ENCODE measurements around the gene C1orf210.

Gene C1orf210

DNA sequence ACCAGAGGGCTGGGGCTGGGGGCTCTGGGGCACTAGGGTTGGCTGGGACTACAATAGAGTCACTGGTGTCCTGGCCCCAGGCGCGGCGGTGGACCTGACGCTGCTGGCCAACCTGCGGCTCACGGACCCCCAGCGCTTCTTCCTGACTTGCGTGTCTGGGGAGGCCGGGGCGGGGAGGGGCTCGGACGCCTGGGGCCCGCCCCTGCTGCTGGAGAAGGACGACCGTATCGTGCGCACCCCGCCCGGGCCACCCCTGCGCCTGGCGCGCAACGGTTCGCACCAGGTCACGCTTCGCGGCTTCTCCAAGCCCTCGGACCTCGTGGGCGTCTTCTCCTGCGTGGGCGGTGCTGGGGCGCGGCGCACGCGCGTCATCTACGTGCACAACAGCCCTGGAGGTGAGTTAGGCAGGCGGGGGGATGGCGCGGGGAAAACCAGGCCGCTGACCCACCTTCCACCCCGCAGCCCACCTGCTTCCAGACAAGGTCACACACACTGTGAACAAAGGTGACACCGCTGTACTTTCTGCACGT is 19.5 kb upstream of the C1orf210 start:
- Histone ChIP-seq H3K4me1 (no peaks in the 10 kb centered on the region), H3K4me3 (ENCODE audit: low read depth, low read length) (no peak overlapping the region), H3K9me3 (no peaks in the 10 kb centered on the region), H3K27me3 (no peaks in the 10 kb centered on the region), H3K36me3 (no peaks in the 10 kb centered on the region)
- DNase-seq = no peak
- TF ChIP-seq, protein P1, sequence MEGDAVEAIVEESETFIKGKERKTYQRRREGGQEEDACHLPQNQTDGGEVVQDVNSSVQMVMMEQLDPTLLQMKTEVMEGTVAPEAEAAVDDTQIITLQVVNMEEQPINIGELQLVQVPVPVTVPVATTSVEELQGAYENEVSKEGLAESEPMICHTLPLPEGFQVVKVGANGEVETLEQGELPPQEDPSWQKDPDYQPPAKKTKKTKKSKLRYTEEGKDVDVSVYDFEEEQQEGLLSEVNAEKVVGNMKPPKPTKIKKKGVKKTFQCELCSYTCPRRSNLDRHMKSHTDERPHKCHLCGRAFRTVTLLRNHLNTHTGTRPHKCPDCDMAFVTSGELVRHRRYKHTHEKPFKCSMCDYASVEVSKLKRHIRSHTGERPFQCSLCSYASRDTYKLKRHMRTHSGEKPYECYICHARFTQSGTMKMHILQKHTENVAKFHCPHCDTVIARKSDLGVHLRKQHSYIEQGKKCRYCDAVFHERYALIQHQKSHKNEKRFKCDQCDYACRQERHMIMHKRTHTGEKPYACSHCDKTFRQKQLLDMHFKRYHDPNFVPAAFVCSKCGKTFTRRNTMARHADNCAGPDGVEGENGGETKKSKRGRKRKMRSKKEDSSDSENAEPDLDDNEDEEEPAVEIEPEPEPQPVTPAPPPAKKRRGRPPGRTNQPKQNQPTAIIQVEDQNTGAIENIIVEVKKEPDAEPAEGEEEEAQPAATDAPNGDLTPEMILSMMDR (IDR thresholded peaks at IDR 0.05; ENCODE audit: low read depth, low read length) = no peak

DNA sequence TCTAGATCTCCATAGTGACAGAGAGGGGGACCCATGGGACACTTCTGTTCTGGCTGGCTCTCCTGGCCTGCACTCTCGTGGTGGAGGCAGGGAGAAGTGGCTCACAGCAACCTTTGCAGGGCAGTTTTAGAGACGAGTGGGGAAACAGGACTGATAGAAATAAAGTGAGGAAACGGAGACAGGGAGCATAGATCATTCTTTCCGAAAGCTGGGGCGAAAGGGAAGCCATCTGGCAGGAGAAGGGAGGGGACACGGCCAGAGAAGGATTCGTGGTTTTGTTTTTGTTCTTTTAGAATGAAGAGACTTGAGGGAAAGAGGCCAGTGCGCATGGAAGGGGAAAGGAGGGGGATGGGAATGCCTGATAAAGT is 18.9 kb upstream of the C1orf210 start:
- Histone ChIP-seq H3K27me3 (no peaks in the 10 kb centered on the region), H3K36me3 (no peaks in the 10 kb centered on the region), H3K4me1 (no peaks in the 10 kb centered on the region), H3K4me3 (ENCODE audit: low read depth, low read length) (no peak overlapping the region), H3K9me3 (no peaks in the 10 kb centered on the region)
- TF ChIP-seq, protein P1 (IDR thresholded peaks at IDR 0.05; ENCODE audit: low read depth, low read length) = no peak
- DNase-seq = no peak

DNA sequence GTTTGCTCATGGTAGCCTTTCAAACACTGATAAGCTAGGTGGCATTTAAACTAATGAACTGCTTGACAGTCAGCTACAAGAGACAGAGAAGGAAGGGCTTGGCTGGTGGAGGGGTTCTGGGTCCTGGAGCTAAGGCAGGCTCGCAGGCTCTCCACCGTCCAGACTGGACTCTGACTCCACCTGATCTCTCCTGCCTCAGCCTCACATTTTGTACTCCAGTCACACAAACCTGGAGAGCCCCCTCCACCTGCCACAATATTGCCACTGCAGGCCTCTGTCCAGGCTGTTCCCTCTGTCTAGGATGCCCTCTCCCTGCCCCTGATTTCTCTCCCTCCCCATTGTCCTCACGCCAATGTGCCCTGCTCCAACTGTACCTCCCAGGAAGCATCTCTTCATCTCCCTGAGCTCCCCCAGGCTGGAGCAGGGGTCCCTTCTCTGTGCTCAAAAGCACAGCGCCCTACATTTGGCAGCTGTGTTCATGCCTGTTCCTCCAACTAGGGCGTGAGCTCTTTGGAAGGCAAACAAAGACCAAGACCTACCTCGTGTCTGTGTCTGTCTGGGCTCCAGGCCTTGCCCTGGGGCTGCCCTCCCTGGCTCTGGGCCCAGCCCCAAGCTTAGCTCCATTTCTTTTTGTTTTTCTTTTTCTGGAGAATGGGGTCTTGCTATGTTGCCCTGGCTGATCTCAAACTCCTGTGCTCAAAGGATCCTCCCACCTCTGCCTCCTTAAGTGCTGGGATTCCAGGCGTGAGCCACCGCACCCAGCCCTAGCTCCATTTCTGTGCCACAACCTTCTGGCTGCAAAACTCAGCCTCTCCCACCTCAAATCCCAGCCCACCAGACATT is 18.3 kb upstream of the C1orf210 start:
- Histone ChIP-seq H3K27me3 (no peaks in the 10 kb centered on the region), H3K4me3 (ENCODE audit: low read depth, low read length) (no peak overlapping the region), H3K4me1 (no peaks in the 10 kb centered on the region), H3K9me3 (no peaks in the 10 kb centered on the region), H3K36me3 (no peaks in the 10 kb centered on the region)
- TF ChIP-seq, protein P1 (IDR thresholded peaks at IDR 0.05; ENCODE audit: low read depth, low read length) = no peak
- DNase-seq = no peak

DNA sequence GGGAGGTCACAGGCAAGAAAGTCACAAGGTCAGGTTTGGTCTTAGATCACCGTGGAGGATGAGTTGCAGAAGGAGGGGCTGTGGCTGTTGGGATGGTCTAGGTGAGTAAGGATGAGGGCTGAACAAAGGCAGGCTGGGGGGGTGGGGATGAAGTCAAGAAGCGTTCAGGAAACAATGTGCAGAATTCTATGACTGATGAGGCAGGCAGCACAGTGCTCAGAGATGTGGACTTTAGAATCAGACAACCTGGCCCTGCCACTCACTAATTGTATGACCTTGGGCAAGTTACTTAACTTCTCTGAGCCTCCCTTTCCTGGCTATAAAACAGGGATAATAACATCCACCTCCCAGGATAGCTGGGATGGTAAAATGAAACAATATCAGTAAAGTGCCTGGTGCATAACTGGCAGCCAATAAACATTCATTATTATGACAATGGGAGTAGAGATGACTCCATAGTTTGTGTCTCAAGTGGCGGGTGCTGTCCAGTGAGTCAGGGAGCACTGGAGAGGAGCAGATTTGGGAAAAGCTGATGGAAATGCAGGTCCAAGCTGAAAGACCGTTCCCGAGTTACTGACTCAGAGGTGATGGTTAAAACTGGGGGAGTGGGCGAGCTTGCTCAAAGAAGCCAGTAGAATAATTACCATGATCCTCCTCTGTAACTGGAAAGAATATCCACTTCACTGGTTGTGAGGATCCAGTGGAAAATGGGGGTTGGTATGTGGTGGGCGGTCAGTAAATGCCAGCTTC is 17.5 kb upstream of the C1orf210 start:
- no peak for DNase-seq
- Histone ChIP-seq H3K36me3 (no peaks in the 10 kb centered on the region), H3K9me3 (no peaks in the 10 kb centered on the region), H3K4me1 (no peaks in the 10 kb centered on the region), H3K4me3 (ENCODE audit: low read depth, low read length) (no peak overlapping the region), H3K27me3 (no peaks in the 10 kb centered on the region)
- TF ChIP-seq, protein P1 (IDR thresholded peaks at IDR 0.05; ENCODE audit: low read depth, low read length) = no peak

DNA sequence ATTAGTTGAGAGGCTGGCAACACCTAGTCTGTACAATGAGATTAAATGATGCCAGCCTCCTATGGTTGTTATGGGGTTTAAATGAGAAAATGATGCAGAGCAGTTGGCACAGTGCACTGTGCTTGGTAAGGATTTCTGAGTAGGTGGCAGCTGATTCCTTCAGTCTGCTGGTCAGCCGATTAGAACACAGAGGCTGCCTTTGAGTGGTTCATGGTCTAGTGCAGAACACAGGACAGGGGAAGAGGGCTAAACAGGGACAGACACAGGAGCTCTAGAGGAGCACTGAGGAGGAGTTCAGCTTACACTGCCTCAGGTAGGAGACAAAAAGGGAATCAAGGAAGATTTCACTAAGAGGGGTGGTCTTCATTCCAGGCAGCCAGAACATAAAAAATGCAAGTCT is 16.8 kb upstream of the C1orf210 start:
- Histone ChIP-seq H3K9me3 (no peaks in the 10 kb centered on the region), H3K27me3 (no peaks in the 10 kb centered on the region), H3K36me3 (no peaks in the 10 kb centered on the region), H3K4me1 (no peaks in the 10 kb centered on the region), H3K4me3 (ENCODE audit: low read depth, low read length) (no peak overlapping the region)
- DNase-seq = no peak
- TF ChIP-seq, protein P1 (IDR thresholded peaks at IDR 0.05; ENCODE audit: low read depth, low read length) = no peak

Measured in BE2C (cell line).